Kidney epithelial cell (primary cell): Measurements from ENCODE around the gene FLNB. TPM values are rescaled to one million over a fixed set of nuclear protein-coding genes. Genes with fewer than 3 reads are reported as not detected.

Source experiments
- DNase-seq: peaks from one replicate; pipeline ENCODE4 v3.0.0-alpha.2; 2010; ENCODE audit warnings: low read depth
- H3K27me3 ChIP-seq: 2 replicates; pipeline ENCODE4 v1.6.0; 2011; ENCODE audit warnings: low read length; ENCODE audit not compliant: control insufficient read depth, insufficient read depth
- H3K36me3 ChIP-seq: 2 replicates; pipeline ENCODE4 v1.5.1; 2011; ENCODE audit warnings: low read length; ENCODE audit not compliant: control insufficient read depth, insufficient read depth
- H3K4me3 ChIP-seq: 2 replicates; pipeline ENCODE4 v1.5.1; 2011; ENCODE audit warnings: low read depth, mild to moderate bottlenecking, control low read depth, low read length
- total RNA-seq: library from RNA; depleted of rRNA; stranded (reverse); fragments of >200 nt; gene quantifications from 2 replicates; pipeline ENCODE4 v1.2.3, GENCODE V29; 2015
- TF ChIP-seq, protein P1 (sequence below): IDR thresholded peaks from 2 replicates; pipeline ENCODE4 v1.5.1; 2011; ENCODE audit warnings: mild to moderate bottlenecking, moderate library complexity, low read length, control low read depth, inconsistent platforms; ENCODE audit not compliant: insufficient read depth, poor library complexity, severe bottlenecking

The FLNB gene
- total RNA-seq, 1 donor from 2014 or later: 536 TPM

DNA sequence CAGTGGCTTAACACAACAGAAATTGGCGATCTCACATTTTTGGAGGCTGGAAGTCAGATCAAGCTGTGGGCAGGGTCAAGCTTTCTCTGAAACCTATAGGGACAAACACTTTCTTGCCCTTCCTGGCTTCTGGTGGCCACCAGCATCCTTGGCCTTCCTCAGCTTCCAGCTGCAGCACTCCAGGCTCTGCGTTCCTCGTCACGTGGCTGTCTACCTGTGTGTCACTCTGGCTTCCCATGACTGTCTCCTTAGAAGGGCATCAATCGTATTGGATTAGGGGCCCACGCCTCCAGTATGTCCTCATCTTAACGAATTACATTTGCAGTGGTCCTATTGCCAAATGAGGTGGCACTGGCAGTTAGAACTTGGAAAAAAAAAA lies 176.7 kb downstream of the FLNB start:
- no peak for DNase-seq
- Histone ChIP-seq H3K36me3 (no peaks in the 10 kb centered on the region), H3K4me3 (no peak overlapping the region), H3K27me3 (no peaks in the 10 kb centered on the region)
- TF ChIP-seq, protein P1, sequence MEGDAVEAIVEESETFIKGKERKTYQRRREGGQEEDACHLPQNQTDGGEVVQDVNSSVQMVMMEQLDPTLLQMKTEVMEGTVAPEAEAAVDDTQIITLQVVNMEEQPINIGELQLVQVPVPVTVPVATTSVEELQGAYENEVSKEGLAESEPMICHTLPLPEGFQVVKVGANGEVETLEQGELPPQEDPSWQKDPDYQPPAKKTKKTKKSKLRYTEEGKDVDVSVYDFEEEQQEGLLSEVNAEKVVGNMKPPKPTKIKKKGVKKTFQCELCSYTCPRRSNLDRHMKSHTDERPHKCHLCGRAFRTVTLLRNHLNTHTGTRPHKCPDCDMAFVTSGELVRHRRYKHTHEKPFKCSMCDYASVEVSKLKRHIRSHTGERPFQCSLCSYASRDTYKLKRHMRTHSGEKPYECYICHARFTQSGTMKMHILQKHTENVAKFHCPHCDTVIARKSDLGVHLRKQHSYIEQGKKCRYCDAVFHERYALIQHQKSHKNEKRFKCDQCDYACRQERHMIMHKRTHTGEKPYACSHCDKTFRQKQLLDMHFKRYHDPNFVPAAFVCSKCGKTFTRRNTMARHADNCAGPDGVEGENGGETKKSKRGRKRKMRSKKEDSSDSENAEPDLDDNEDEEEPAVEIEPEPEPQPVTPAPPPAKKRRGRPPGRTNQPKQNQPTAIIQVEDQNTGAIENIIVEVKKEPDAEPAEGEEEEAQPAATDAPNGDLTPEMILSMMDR: no peak

DNA sequence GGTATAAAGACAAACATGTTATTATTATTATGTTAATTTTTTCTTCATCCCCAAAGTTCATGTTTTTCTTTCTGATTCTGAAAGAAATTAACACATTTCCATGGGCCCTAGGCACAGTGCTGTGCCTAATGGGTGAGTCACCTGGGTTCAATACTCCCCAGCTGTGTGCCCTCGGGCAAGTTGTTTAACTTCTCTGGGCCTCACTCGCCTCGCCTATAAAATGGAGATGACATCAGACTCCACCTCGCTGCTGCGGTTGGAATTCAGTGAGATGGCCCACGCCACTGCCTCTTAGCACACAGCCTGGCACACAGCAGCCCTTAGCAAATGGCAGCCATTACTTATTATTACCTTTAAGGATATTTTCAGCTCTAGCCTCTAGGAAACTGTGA lies 179.9 kb downstream of the FLNB start:
- TF ChIP-seq, protein P1: no peak
- H3K36me3 ChIP-seq: no peaks in the 10 kb centered on the region
- H3K27me3 ChIP-seq: no peaks in the 10 kb centered on the region
- DNase-seq: no peak
- H3K4me3 ChIP-seq: no peak overlapping the region

DNA sequence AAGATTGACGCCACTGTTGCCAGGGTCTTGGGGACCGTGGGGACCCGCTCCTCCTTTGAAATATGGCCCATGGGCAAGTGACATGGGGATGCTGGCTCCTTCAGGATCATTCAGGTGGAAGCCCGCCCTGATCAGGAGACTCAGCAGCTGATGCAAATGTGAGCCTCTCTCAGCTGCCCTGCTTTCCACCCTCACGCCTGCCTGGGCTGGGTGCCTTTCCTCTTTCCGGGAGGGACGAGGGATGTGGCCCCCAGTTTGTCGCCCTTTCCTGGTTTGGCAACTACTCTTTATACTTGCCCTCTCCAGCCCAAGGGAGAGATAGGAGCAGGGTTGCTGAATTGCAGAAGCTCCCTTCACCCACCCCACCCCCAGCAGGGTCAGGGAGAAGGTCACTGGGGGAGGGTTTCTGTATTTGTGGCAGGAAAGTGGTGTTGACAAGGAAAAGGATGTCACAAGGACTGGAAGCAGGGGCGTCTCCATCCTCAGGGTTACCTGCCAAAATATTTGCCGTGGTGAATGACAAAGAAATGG lies 180.8 kb downstream of the FLNB start:
- no peaks in the 10 kb centered on the region for H3K27me3 ChIP-seq
- TF ChIP-seq, protein P1: no peak
- DNase-seq: no peak
- H3K36me3 ChIP-seq: no peaks in the 10 kb centered on the region
- H3K4me3 ChIP-seq: no peak overlapping the region

DNA sequence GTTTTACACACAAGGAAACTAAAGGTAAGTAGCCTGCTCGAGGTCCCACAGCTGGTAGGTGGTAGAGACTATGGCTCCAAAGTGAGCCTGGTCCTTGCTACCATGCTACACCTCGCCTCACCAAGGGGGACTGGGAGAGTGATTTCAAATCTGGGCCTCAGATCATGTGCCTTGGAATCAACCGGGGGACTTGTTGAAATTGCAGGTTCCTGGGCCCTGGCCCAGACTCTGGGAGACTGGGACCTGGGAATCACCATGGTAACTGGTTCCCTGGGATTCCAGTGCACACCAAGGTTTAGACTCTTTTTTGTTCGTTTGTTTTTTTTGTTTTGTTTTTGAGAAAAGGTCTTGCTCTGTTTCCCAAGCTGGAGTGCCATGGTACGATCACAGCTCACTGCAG lies 181.5 kb downstream of the FLNB start:
- Histone ChIP-seq H3K27me3 (no peaks in the 10 kb centered on the region), H3K36me3 (no peaks in the 10 kb centered on the region)
- TF ChIP-seq, protein P1: no peak

DNA sequence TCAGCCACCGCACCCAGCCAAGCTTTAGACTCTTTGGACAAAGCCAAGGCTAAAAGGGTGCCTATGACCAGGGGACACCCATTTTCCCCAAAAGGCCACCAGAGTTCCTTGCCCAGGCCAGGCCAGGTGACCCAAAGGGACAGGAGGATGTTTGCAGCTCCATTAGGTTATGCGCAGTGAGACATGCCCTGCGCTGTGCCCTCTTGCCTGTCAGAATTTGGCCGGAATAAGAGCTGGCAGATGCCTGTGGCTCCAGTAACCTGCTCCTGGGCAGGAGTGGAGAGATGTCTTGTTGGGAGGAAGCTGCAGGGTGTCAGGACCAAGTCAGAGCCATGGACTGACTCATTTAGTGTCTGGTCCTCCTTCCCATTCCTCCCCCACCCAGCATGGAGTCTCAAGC lies 182.1 kb downstream of the FLNB start:
- DNase-seq: no peak
- Histone ChIP-seq H3K36me3 (no peaks in the 10 kb centered on the region), H3K27me3 (no peaks in the 10 kb centered on the region), H3K4me3 (no peak overlapping the region)
- TF ChIP-seq, protein P1: no peak

More for the DNA sequence above, 181.5 kb downstream of the FLNB start:
- no peak overlapping the region for H3K4me3 ChIP-seq
- DNase-seq: no peak

DNA sequence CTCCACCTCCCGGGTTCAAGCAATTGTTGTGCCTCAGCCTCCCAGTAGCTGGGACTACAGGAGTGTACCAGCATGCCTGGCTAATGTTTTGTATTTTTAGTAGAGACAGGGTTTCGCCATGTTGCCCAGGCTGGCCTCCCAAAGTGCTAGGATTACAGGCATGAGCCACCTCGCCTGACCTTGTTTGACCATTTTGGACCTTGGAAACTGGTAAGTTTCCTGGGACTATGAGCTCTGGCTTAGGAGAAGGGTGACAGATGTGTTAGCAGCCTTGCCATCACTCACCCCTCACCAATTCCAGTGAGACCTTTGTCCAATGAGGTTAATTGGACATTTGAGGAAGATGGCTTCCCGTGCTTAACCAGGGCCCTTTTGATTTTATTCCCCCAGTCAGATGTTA lies 182.7 kb downstream of the FLNB start:
- Histone ChIP-seq H3K4me3 (no peak overlapping the region), H3K36me3 (no peaks in the 10 kb centered on the region), H3K27me3 (no peaks in the 10 kb centered on the region)
- no peak for DNase-seq
- TF ChIP-seq, protein P1: no peak
